HG02973 (cell line): ENCODE results near the gene PRKCQ.

ENCODE experiments used
- ATAC-seq: cut with Tn5 transposase; IDR thresholded peaks from one replicate; pipeline ENCODE4 v1.9.1; 2021; ENCODE audit warnings: moderate library complexity; ENCODE audit not compliant: unreplicated experiment

Gene PRKCQ

GRCh38 chr10:6528198-6528950 is 51.7 kb downstream of the PRKCQ start:
- ATAC-seq = no peak

DNA sequence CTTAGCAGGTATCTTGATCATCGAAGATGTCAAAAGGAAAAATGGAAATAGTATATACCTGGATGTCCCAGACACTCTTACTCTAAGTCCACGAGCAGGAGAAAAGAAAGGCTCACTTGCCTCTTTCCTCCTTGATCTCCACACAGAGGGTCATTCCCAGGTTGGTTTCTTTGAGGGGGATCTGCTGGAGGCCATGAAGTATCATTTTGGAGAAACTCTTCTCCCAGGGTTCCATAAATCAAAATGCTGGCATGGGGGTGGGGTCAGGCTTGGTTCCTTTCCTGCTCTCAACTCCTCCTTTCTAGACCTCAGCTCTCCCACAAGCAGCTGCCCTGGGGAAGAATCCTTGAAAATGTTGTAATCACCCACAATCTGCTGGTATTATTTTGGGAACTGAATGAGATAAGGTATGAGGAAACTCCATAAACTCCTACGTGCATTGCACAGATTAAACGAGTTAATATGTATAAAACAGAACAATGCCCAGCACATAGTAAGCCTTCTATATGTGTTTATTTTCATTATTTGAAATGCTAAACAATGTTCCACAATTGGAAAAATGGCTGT is 54.4 kb downstream of the PRKCQ start:
- ATAC-seq = no peak

DNA sequence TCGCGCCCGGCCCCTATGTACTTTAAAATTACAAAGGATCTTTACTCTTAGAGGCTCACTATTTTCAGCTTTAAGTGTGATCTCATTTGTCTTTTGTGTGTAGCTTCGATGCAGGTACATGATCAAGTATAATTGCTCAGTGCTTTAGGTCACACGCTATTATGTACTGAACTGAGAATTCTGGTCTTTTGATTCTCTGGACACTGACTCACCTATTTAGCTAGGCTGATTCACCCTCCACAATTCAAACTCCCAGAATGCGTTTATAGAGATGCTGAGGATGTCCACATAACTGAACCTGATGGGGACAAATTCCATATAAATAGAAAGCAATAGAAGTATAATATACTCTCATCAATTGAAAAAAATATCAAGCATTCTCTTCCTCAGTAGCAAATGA is 57.8 kb downstream of the PRKCQ start:
- ATAC-seq = no peak

- no peak for ATAC-seq
These were observed 59.9 kb downstream of the PRKCQ start for GRCh38 chr10:6520138-6520537.

DNA sequence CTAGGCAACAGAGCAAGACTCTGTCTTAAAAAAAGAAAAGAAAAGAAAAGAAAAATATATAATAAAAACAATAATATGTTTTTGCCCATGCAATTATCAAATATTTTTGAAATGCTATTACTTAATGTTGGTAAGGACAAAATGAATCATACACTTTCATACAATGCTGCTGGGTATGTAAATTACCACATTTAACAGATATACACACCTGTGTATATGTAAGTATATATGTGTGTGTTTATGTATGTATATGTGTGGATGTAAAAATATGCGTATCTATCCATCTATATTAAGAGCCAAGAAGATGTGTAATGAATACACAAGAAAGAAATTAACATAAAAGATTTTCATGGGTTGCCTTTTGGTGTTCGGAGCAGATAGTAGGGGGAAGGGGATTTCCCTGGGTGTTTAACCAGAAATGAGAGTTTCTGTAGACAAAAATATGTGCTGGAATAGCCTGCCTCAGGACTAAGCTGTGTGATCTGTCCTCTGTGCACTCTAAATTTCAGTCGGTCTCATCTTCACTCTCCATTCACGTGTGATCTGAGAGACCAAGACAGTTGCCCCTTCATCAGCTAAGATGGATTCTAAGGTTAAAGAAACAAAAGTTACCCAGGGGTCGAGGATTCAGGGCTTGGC is 61.2 kb downstream of the PRKCQ start:
- ATAC-seq = no peak

- ATAC-seq = no peak
These were observed 63.2 kb downstream of the PRKCQ start for GRCh38 chr10:6516929-6517284.

DNA sequence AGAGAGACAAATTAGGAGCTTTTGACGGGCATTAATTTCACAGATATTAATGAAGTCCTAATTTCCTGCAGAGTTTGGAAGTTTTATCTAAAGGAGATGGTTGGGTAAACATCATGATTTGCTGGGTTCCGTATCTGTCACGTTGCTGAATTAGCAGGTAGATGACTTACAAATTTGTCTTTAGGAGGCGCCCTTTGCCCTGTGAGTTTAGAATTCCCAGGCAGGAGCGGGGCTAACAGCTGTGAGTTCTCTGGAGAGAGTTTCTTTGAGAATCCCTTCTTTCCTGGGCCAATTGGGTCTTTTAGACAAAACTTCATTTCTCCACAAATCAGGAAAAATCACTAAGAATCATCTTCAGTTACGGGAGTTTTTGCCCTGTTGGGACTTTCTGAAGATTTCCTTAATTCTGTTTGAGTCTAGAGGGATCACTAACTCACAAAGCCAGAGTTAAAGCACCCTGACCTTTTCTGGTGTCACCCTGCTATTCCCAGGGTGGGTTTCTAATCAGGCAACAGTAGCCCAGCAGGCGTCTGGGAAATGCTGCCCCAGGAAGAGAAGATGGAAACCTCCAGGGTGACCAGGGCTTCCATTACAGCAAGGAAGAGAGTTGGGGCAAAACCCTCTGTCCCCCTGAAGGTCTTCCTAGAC is 63.7 kb downstream of the PRKCQ start:
- no peak for ATAC-seq

DNA sequence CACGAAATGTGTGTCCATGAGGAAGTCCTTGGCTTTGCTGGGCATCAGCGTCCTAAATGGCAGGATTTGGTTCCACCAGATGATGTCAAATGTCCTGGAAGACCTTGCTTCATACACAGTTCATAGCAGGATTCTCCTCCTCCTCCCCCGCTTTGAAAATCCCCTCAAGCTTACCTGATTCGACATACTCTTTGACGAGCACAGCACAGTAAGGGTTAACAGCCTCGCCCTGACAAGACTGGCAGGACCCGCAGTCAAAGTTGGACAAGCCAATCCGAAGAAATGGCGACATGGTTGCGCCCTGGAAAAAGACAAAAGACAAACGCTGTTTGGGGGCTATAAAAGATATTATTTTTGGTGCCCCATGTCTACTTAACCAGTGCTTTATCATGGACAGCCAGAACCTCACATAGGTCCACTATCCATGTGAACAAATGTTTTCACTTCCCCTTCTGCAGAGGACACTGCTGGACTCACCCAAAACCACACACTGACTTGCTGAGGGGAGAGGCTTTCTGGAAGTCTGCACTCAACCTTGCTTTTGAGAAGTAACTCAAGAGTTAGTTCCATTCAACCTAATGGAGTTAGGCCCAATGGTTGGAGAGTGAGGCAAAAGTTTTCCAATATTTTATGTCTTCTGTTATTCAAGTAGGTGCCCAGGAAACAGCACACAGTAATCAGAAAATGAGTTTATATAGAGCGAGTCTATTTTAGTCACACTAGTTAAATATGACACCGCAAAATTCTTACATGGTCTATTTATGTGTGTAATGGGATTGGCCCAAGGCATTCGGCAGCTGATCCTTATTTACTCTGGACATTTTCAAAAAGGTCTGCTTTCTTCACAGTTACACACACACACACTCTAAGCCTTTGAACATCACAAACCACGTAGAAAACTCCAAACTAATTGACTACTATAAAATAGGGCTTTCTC is 65.0 kb downstream of the PRKCQ start:
- no peak for ATAC-seq

DNA sequence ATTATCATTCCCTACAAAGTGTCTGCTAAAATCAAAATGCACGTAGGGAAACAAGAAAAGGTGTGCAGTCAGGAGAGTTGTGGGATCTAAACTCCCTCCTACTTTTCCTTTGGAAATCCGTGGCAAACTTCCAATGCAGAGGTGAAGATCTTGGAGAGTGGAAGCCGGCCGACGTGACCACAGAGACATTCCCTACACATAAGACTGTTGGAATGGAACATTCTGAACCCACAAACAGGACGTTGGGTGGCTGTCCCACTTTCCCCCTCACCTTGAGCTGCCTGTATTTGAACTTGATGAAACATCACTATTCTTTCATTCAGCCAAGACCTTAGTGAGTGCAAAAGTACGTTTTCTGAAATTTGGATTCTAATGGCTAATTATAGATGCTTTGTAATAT is 65.9 kb downstream of the PRKCQ start:
- ATAC-seq = no peak

DNA sequence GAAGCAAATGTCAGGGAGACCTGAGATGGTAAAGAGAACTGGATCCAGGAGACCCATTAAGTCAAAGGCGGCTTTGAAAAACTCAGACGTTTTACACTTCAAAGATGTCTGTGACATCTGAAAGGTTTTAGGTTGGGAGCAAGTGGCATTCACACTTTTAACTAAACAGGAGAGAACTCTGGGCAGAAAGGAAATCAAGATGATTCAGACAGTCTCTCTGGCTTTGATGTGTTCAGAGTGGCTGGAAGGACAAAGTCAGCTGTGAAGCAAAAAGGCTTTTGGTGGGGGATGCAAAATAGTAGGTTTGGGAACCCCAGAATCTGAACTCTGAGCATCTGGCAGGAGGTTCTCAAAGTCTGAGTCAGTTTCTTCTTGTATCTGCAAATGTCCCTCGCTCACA is 66.6 kb downstream of the PRKCQ start:
- no peak for ATAC-seq

GRCh38 chr10:6512182-6512581 is 67.9 kb downstream of the PRKCQ start:
- ATAC-seq = no peak

DNA sequence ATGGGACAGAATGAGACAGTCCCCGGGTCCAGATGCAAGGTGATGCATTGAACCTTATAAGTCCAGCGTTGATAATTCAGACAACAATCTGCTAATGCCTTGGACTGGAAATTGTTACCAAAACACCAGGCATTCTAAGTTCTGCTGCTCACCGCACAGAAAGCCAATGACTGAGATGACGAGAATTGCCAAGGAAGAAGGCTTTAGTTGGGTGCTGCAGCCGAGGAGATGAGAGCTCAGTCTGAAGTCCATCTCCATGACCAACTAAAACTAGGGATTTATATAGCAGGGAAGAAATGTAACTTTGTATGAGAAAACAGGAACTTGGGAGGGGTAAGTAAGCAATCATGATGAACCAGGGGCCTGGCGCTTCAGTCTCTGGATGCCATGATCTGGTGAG is 68.7 kb downstream of the PRKCQ start:
- ATAC-seq = no peak

- peak; percentile 82 for ATAC-seq
These were observed 72.8 kb downstream of the PRKCQ start for GRCh38 chr10:6507311-6507710.

GRCh38 chr10:6505300-6505699 is 74.8 kb downstream of the PRKCQ start:
- no peak for ATAC-seq

DNA sequence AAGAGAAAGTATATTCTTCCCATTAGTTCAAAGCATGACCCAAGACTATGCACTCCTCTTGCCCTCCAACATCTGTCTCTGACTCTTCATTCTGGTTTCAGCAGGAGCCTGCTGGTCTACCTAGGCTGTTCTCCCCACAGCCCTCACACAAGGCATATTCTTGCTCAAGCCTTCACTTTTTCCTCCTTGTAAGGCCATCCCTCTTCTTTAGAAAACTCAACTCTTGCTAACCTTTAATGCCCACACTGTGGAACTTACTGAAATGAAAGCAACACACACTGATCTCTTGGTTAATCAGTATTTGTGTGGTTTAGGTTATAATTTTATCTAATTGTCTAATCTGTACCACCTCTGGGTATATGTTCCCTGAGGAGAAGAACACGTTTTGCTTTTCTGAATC is 75.8 kb downstream of the PRKCQ start:
- ATAC-seq = no peak

GRCh38 chr10:6503171-6503570 is 76.9 kb downstream of the PRKCQ start:
- ATAC-seq = no peak

DNA sequence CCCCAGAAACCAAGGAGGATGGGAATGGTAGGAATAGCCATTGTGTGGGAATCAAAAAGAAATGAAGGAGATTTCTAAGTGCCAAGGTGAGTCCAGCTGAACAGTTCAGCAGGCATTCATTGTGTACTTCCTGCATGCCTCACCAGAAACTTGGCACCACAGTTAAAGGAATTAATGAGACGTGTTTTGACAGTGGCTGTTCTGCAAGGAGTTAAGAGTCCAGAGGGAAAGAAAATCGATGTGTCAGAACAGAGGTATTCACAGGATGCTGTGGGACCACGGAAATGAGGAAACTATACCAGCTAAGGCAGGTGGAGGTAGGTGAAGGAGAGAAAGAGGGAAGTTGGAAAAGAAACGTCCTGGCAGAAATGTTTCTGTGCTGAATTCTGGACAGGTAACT is 78.1 kb downstream of the PRKCQ start:
- no peak for ATAC-seq

- no peak for ATAC-seq
These were observed 80.1 kb downstream of the PRKCQ start for GRCh38 chr10:6499974-6500373.

DNA sequence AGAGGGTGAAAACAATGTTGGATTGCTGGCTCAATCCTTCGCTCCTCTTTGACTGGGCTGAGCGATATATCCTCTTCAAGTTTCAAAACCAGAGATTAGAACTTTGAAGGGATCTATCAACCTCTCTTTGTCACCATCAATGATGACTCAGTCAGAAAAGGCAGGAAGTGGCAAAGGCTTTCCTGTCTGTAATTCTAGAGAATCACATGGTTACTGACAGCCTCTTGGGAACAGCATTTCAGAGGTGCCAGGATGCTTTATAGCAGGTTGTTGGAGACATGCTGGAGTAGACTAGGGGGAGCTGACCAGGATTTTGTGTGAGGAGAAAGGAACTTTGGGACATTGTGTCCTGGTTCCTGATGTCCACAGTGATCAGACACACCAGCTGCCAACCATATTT is 81.3 kb downstream of the PRKCQ start:
- ATAC-seq = no peak

GRCh38 chr10:6497620-6498019 is 82.5 kb downstream of the PRKCQ start:
- no peak for ATAC-seq
